B cell (primary cell): ENCODE data around the gene ATPAF1. TPM values are rescaled to one million over a fixed set of nuclear protein-coding genes. Genes with fewer than 3 reads are reported as not detected.

Experiments
- ATAC-seq: fragments of 200-7000 bp; cut with Tn5 transposase; one replicate; pipeline ENCODE4 v1.10.0; 2021; ENCODE audit warnings: low read depth, mild to moderate bottlenecking, moderate number of reproducible peaks, moderate library complexity
- CTCF ChIA-PET: fragments of 350-600 bp; sonication (Branson Sonifier 250); formaldehyde crosslinking; loops from one replicate; lab custom pipeline; 2021; ENCODE audit warnings: antibody characterized with exemption, inconsistent platforms; lab: Charles Lee
- POLR2A ChIA-PET: fragments of 350-600 bp; sonication (Branson Sonifier 250); formaldehyde crosslinking; loops from one replicate; lab custom pipeline; 2021; ENCODE audit warnings: antibody characterized with exemption; lab: Charles Lee
- DNase-seq: peaks from one replicate; pipeline ENCODE4 v3.0.0; 2013
- H2AFZ ChIP-seq: 2 replicates; pipeline ENCODE4 v1.6.1; 2012; ENCODE audit warnings: mild to moderate bottlenecking, low read depth, low read length; ENCODE audit not compliant: insufficient read depth, poor library complexity, severe bottlenecking
- H3K27ac ChIP-seq, 2 donors: 1 replicate in 1 of 2; 2 replicates in 1 of 2; pipeline ENCODE4 v1.5.1; 2012 to 2013; ENCODE audit warnings: low read length in 2 of 2, mild to moderate bottlenecking in 2 of 2, moderate library complexity in 1 of 2
- H3K27me3 ChIP-seq, 4 experiments: fragments of 200-600 bp in 1 of 4; sonication (generic) in 1 of 4; replicated peaks in 1 of 4; 1 replicate in 2 of 4; 2 replicates in 2 of 4; pipeline versions ENCODE4 v1.6.1 to v1.7.0; 2013 to 2016; ENCODE audit warnings: low read length in 3 of 4, mild to moderate bottlenecking in 2 of 4, mixed read lengths in 1 of 4, moderate library complexity in 1 of 4; ENCODE audit not compliant: insufficient read depth in 4 of 4, control insufficient read depth in 3 of 4; ENCODE audit errors: control extremely low read depth in 1 of 4
- H3K36me3 ChIP-seq, 2 experiments: replicated peaks in 1 of 2; 1 replicate in 1 of 2; 2 replicates in 1 of 2; pipeline versions ENCODE4 v1.6.1 to v1.7.1; 2013; ENCODE audit warnings: low read length in 1 of 2; ENCODE audit not compliant: insufficient read depth in 2 of 2, control insufficient read depth in 1 of 2; ENCODE audit errors: control extremely low read depth in 1 of 2, extremely low read depth in 1 of 2
- H3K4me1 ChIP-seq, 2 donors: fragments of 200-600 bp in 1 of 2; sonication (generic) in 1 of 2; 1 replicate in 1 of 2; 2 replicates in 1 of 2; pipeline versions ENCODE4 v1.5.1 to v1.6.1; 2013 to 2017; ENCODE audit warnings: low read length in 2 of 2; ENCODE audit not compliant: control insufficient read depth in 2 of 2, insufficient read depth in 2 of 2
- H3K4me2 ChIP-seq: replicated peaks from 2 replicates; pipeline ENCODE3; 2012; ENCODE audit warnings: mild to moderate bottlenecking, low read depth, low read length; ENCODE audit not compliant: poor library complexity, severe bottlenecking
- H3K4me3 ChIP-seq, 5 experiments: fragments of 200-600 bp in 1 of 5; sonication (generic) in 1 of 5; 1 replicate in 3 of 5; 2 replicates in 2 of 5; pipeline versions ENCODE4 v1.5.1 to v1.7.0; 2011 to 2016; ENCODE audit warnings: low read length in 4 of 5, mild to moderate bottlenecking in 4 of 5, low read depth in 2 of 5, control low read depth in 1 of 5, moderate library complexity in 1 of 5; ENCODE audit not compliant: insufficient read depth in 1 of 5; ENCODE audit errors: control extremely low read depth in 1 of 5, extremely low read depth in 1 of 5
- H3K79me2 ChIP-seq: fragments of 200-600 bp; sonication (generic); one replicate; pipeline ENCODE4 v1.6.0; 2016; ENCODE audit warnings: low read length; ENCODE audit not compliant: control insufficient read depth, insufficient read depth
- H3K9ac ChIP-seq: fragments of 200-600 bp; sonication (generic); 2 replicates; pipeline ENCODE4 v1.6.1; 2017; ENCODE audit warnings: mild to moderate bottlenecking, low read length, moderate library complexity
- H3K9me3 ChIP-seq, 3 donors: one replicate each; pipeline versions ENCODE4 v1.6.1 to v1.7.1; 2013; ENCODE audit warnings: low read length in 2 of 3; ENCODE audit not compliant: control insufficient read depth in 2 of 3, insufficient read depth in 1 of 3; ENCODE audit errors: control extremely low read depth in 1 of 3
- H4K20me1 ChIP-seq: 2 replicates; pipeline ENCODE4 v1.6.0; 2012; ENCODE audit warnings: mild to moderate bottlenecking, low read length; ENCODE audit not compliant: insufficient read depth, control insufficient read depth, poor library complexity, severe bottlenecking
- H3K27ac Mint-ChIP-seq: one replicate; pipeline ENCODE4 v1.8.0; 2021; ENCODE audit warnings: mixed read lengths
- H3K27me3 Mint-ChIP-seq: one replicate; pipeline ENCODE4 v1.8.0; 2021; ENCODE audit warnings: mixed read lengths
- H3K4me1 Mint-ChIP-seq: one replicate; pipeline ENCODE4 v1.8.0; 2021; ENCODE audit warnings: mixed read lengths
- H3K4me3 Mint-ChIP-seq: one replicate; pipeline ENCODE4 v1.8.0; 2021; ENCODE audit warnings: mixed read lengths
- H3K9me3 Mint-ChIP-seq: one replicate; pipeline ENCODE4 v1.8.0; 2022; ENCODE audit warnings: mixed read lengths; ENCODE audit not compliant: insufficient read depth
- CTCF ChIP-seq: fragments of 200-600 bp; IDR thresholded peaks from one replicate; pipeline ENCODE4 v1.8.0; 2022; ENCODE audit warnings: antibody characterized with exemption, mild to moderate bottlenecking
- EZH2 ChIP-seq: IDR thresholded peaks from 2 replicates; pipeline ENCODE4 v1.6.1; 2012; ENCODE audit warnings: borderline replicate concordance, low read depth, mild to moderate bottlenecking, moderate library complexity, low read length; ENCODE audit not compliant: insufficient read depth, poor library complexity, severe bottlenecking
- WGBS: methylation state at CpG from one replicate; pipeline ENCODE4 v1.1.5; 2013; ENCODE audit warnings: missing lambda C conversion rate; ENCODE audit not compliant: insufficient coverage; 5-methylcytosine and 5-hydroxymethylcytosine counted together
- intact Hi-C: fragments of 100-400 bp; cut with micrococcal nuclease; formaldehyde crosslinking; loops from one replicate; pipeline ENCODE4 v1.10.0; 2022
- polyA plus RNA-seq: library from polyadenylated mRNA; depleted of rRNA; stranded (reverse); fragments of >200 nt; gene quantifications from 2 replicates; pipeline ENCODE4 v1.2.3, GENCODE V29; 2012
- total RNA-seq, 2 donors: library from RNA; stranded (reverse); fragments of 120-200 nt in 1 of 2; gene quantifications; 1 replicate in 1 of 2; 2 replicates in 1 of 2; pipeline versions ENCODE4 v1.2.3 to v1.2.4, GENCODE V29; 2013 to 2022

Gene ATPAF1
- total and polyA plus RNA-seq, 2 donors (not counting 1 experiment from before 2014, with no cell fraction given), result 18.3 to 22.0 TPM

- DNase-seq (no peak), ATAC-seq (no peak)
- ChIA-PET CTCF (no interaction called here), POLR2A (no interaction called here)
- no peak overlapping the region for H3K4me3 Mint-ChIP-seq
- H3K9me3 ChIP-seq, result no peaks in the 10 kb centered on the region
- no peak overlapping the region for H3K4me3 ChIP-seq
- H2AFZ ChIP-seq, result no peak overlapping the region
- H4K20me1 ChIP-seq, result no peaks in the 10 kb centered on the region
- H3K36me3 ChIP-seq, result peaks cover 9 to 38% of the 10 kb centered on the region in 2 experiments
- no peaks in the 10 kb centered on the region for H3K4me1 Mint-ChIP-seq
- H3K4me1 ChIP-seq, result no peaks in the 10 kb centered on the region
- H3K27ac Mint-ChIP-seq, result no peak overlapping the region
- no peaks in the 10 kb centered on the region for H3K9me3 Mint-ChIP-seq
- intact Hi-C loops, result no loop called here
- H3K27ac ChIP-seq, result no peak overlapping the region
- H3K27me3 ChIP-seq, result no peaks in the 10 kb centered on the region
- H3K79me2 ChIP-seq, result no peaks in the 10 kb centered on the region
- no peak overlapping the region for H3K4me2 ChIP-seq
- no peaks in the 10 kb centered on the region for H3K27me3 Mint-ChIP-seq
- 100% methylated on average over 1 of the region's 2 CpGs for WGBS
- no peak overlapping the region for H3K9ac ChIP-seq
- TF ChIP-seq CTCF (no peak), EZH2 (no peak)
Measured at GRCh38 chr1:46659307-46659870, 8.8 kb downstream of the ATPAF1 start.

GRCh38 chr1:46657775-46658174, 10.4 kb downstream of the ATPAF1 start:
- TF ChIP-seq EZH2, result no peak
- no peak for TF ChIP-seq CTCF
- DNase-seq (no peak), ATAC-seq (no peak)
- H3K36me3 ChIP-seq, result peaks cover 12 to 32% of the 10 kb centered on the region in 2 experiments
- ChIA-PET CTCF (no interaction called here), POLR2A (no interaction called here)
- Mint-ChIP-seq H3K27ac (no peak overlapping the region), H3K27me3 (no peaks in the 10 kb centered on the region), H3K4me3 (no peak overlapping the region), H3K4me1 (no peaks in the 10 kb centered on the region), H3K9me3 (no peaks in the 10 kb centered on the region)
- H3K9ac ChIP-seq, result no peak overlapping the region
- intact Hi-C loops, result no loop called here
- no peak overlapping the region for H3K27ac ChIP-seq
- no peak overlapping the region for H3K4me3 ChIP-seq
- H3K4me2 ChIP-seq, result no peak overlapping the region
- H3K79me2 ChIP-seq, result no peaks in the 10 kb centered on the region
- H4K20me1 ChIP-seq, result no peaks in the 10 kb centered on the region
- no peaks in the 10 kb centered on the region for H3K27me3 ChIP-seq
- no peak overlapping the region for H2AFZ ChIP-seq
- no peaks in the 10 kb centered on the region for H3K9me3 ChIP-seq
- H3K4me1 ChIP-seq, result no peaks in the 10 kb centered on the region
- WGBS, result no CpG with 5 or more reads among the region's 1 CpG
